Measurements from ENCODE around the gene TFPI. TPM values are rescaled to one million over a fixed set of nuclear protein-coding genes. Genes with fewer than 3 reads are reported as not detected.
"Not testable (repeated sequence)": the region's sequence is repeated elsewhere in the genome, so short reads cannot be mapped to it uniquely, and the experiment has no call there.

Gene TFPI
- total RNA-seq, 1 experiment from 2014 or later: 129 TPM

DNA sequence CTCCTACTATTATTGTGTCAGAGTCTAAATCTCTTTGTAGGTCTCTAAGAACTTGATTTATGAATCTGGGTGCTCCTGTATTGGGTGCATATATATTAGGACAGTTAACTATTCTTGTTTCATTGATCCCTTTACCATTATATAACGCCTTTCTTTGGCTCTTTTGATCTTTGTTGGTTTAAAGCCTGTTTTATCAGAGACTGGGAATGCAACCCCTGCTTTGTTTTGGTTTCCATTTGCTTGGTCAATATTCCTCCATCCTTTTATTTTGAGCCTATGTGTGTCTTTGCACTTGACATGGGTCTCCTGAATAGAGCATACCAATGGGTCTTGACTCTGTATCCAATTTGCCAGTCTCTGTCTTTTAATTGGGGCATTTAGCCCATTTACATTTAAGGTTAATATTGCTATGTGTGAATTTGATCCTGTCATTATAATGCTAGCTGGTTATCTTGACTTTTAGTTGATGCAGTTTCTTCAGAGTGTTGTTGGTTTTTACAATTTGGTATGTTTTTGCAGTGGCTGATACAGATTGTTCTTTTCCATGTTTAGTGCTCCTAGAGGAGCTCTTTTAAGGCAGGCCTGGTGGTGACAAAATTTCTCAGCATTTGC is 36.4 kb downstream of the TFPI start:
- H3K4me3 ChIP-seq (ENCODE audit: low read depth in 2 of 2, low read length in 2 of 2); ATAC-seq; H3K27ac ChIP-seq (ENCODE audit: low read length); in situ Hi-C loops (cut with HindIII; ENCODE audit: low pct_unique_long_range_greater_than_20kb, low sequenced_read_pairs); H3K9me3 ChIP-seq (ENCODE audit: control insufficient read depth, insufficient read depth, low read depth, low read length); H3K27me3 ChIP-seq (ENCODE audit: control insufficient read depth, insufficient read depth, low read length); intact Hi-C loops (cut with micrococcal nuclease; ENCODE audit: unreplicated experiment); POLR2A ChIA-PET; DNase-seq (ENCODE audit: low read depth, low spot score); H3K36me3 ChIP-seq (ENCODE audit: control insufficient read depth, insufficient read depth, low read length); H3K4me1 ChIP-seq (ENCODE audit: control insufficient read depth, insufficient read depth, low read length); BruUV-seq (replicated peaks): not testable (repeated sequence)
- CTCF ChIA-PET: interaction anchor here (0.7 kb wide), 1 partner anchor 774 kb away, joined by 3 read pairs; the partner anchor contains the start of gene GULP1

DNA sequence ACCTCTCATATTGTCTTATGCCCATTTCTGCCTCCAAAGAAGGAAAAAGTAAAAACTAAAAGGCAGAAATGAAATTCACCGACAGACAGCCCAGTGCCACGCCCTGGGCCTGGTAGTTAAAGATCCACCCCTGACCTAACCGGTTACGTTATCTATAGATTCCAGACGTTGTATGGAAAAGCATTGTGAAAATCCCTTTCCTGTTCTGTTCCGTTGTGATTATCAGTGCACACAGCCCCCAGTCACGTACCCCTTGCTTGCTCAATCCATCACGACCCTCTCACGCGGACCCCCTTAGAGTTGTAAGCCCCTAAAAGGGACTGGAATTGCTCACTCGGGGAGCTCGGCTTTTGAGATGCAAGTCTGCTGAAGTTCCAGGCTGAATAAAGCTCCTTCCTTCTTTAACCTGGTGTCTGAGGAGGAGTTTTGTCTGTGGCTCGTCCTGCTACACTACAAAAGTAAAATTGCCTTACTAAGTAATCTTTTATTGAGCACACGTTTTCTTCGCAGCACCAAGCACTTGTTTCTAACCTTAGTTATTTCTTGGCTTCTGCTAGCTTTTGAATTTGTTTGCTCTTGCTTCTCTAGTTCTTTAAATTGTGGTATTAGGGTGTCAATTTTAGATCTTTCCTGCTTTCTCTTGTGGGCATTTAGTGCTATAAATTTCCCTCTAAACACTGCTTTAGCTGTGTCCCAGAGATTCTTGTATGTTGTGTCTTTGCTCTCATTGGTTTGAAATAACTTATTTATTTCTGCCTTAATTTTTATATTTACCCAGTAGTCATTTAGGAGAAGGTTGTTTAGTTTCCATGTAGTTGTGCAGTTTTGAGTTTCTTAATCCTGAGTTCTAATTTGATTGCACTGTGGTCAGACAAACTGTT is 37.4 kb downstream of the TFPI start:
- in situ Hi-C loops (cut with HindIII; ENCODE audit: low pct_unique_long_range_greater_than_20kb, low sequenced_read_pairs); DNase-seq (ENCODE audit: low read depth, low spot score); H3K27me3 ChIP-seq (ENCODE audit: control insufficient read depth, insufficient read depth, low read length); BruUV-seq (replicated peaks); POLR2A ChIA-PET; intact Hi-C loops (cut with micrococcal nuclease; ENCODE audit: unreplicated experiment); ATAC-seq; H3K27ac ChIP-seq (ENCODE audit: low read length); H3K36me3 ChIP-seq (ENCODE audit: control insufficient read depth, insufficient read depth, low read length); H3K4me1 ChIP-seq (ENCODE audit: control insufficient read depth, insufficient read depth, low read length); H3K4me3 ChIP-seq (ENCODE audit: low read depth in 2 of 2, low read length in 2 of 2); H3K9me3 ChIP-seq (ENCODE audit: control insufficient read depth, insufficient read depth, low read depth, low read length); CTCF ChIA-PET: not testable (repeated sequence)

DNA sequence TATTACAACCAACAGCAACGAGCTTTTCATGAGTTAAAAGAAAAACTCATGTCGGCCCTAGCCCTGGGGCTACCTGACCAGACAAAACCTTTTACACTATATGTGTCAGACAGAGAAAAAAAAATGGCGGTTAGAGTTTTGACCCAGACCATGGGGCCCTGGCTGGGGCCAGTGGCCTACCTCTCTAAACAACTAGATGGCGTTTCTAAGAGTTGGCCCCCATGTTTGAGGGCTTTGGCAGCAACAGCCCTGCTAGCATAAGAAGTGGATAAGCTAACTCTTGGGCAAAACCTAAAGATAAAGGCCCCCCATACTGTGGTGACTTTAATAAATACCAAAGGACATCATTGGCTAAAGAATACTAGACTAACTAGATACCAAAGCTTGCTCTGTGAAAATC is 39.3 kb downstream of the TFPI start:
- H3K4me3 ChIP-seq (ENCODE audit: low read depth in 2 of 2, low read length in 2 of 2): no peak overlapping the region
- BruUV-seq (replicated peaks): no TSS peak
- H3K27ac ChIP-seq (ENCODE audit: low read length): no peak overlapping the region
- POLR2A ChIA-PET: no interaction called here
- CTCF ChIA-PET: no interaction called here
- intact Hi-C loops (cut with micrococcal nuclease; ENCODE audit: unreplicated experiment) (no loop called here), in situ Hi-C loops (cut with HindIII; ENCODE audit: low pct_unique_long_range_greater_than_20kb, low sequenced_read_pairs) (no loop called here)
- no peaks in the 10 kb centered on the region for H3K27me3 ChIP-seq (ENCODE audit: control insufficient read depth, insufficient read depth, low read length)
- H3K9me3 ChIP-seq (ENCODE audit: control insufficient read depth, insufficient read depth, low read depth, low read length): no peaks in the 10 kb centered on the region; the same call in 1 of the 2 replicates
- no peaks in the 10 kb centered on the region for H3K36me3 ChIP-seq (ENCODE audit: control insufficient read depth, insufficient read depth, low read length)
- DNase-seq (ENCODE audit: low read depth, low spot score): no peak
- ATAC-seq: no peak
- H3K4me1 ChIP-seq (ENCODE audit: control insufficient read depth, insufficient read depth, low read length): no peaks in the 10 kb centered on the region
- no peak for TF ChIP-seq CTCF (IDR thresholded peaks at IDR 0.05)
- TF ChIP-seq SIN3A (IDR thresholded peaks at IDR 0.05; ENCODE audit: borderline replicate concordance, insufficient read depth, low read depth, low read length): no peak
- no peak for TF ChIP-seq POLR2AphosphoS5 (IDR thresholded peaks at IDR 0.05; ENCODE audit: low read depth, low read length)
- no peak for TF ChIP-seq TCF7L2 (IDR thresholded peaks at IDR 0.05; ENCODE audit: low read depth, low read length)
- TF ChIP-seq REST (IDR thresholded peaks at IDR 0.05; ENCODE audit: insufficient read depth in 1 of 2, low read depth in 2 of 2, low read length in 1 of 2): no peak

- H3K4me1 ChIP-seq (ENCODE audit: control insufficient read depth, insufficient read depth, low read length); POLR2A ChIA-PET: not testable (repeated sequence)
Measured at GRCh38 chr2:187514235-187514829, 39.9 kb downstream of the TFPI start.

More at GRCh38 chr2:187514235-187514829, 39.9 kb downstream of the TFPI start:
- ATAC-seq; BruUV-seq (replicated peaks); in situ Hi-C loops (cut with HindIII; ENCODE audit: low pct_unique_long_range_greater_than_20kb, low sequenced_read_pairs); H3K36me3 ChIP-seq (ENCODE audit: control insufficient read depth, insufficient read depth, low read length); intact Hi-C loops (cut with micrococcal nuclease; ENCODE audit: unreplicated experiment); DNase-seq (ENCODE audit: low read depth, low spot score); CTCF ChIA-PET; H3K4me3 ChIP-seq (ENCODE audit: low read depth in 2 of 2, low read length in 2 of 2); H3K27me3 ChIP-seq (ENCODE audit: control insufficient read depth, insufficient read depth, low read length); H3K27ac ChIP-seq (ENCODE audit: low read length); H3K9me3 ChIP-seq (ENCODE audit: control insufficient read depth, insufficient read depth, low read depth, low read length): not testable (repeated sequence)

Data from Panc1 (cell line).